ENCODE data around the gene RIN2.

Gene RIN2

DNA sequence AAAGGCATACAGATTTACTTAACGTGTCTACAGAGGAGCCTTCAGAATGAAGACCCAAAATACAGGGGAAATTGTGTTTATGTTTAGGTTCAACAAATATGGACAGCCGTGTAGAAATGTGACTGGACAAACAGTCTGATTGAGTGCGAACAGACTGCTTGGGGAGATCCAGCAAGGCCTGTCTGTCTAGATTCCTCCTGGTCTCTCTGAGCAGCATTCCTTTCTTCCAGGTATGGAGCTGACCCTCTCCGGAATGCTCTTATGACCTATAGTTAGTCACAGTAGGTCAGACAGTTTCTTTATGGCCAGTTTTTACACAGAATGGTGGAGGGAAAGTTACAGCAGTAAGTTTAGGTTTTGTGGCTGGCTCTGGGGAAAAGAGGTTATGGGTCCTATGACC, 9.0 kb downstream of the RIN2 start:
- DNase-seq = no peak

DNA sequence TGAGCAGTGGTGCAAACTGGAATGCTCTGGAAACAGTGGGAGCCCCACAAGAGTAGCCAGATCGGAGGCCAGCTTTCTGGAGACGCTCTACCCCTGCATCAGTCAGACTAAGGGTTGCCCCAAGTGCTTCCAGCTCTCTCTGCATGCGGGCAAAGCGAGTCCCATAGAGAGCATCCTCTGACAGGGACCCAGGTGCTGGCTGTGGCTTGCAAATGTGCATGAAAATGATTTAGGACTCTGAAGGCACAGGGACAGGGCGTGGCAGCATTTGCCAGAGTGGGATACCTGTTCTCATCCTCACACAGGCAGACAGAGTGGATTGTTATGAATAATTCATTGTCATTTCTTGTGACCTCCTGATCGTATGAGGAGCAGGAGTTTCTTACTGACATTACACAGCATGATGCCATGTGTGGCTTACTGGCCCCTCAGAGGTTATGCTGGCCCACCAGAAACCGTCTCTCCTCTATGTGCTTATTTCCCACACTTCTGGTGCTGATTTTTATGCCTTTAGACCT, 10.3 kb downstream of the RIN2 start:
- no peak for DNase-seq

DNA sequence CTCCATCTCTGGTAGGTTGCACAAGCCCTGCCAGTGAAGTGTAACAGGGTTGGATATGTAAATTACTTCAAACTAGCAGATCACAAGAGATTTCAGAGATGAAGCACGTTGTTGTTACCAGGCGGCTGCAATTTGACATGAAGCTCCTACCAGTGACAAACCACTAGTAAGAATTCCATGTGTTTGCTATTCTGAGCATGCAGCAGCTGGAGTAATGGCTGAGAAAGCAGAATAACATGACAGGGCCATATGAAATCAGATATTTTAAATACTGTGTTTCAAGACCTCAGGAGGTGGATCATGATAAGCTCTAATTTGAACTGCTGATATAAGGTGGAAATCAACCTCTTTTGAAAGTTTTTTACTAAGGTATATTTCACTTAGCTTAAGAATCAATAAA, 11.4 kb downstream of the RIN2 start:
- no peak for DNase-seq

DNA sequence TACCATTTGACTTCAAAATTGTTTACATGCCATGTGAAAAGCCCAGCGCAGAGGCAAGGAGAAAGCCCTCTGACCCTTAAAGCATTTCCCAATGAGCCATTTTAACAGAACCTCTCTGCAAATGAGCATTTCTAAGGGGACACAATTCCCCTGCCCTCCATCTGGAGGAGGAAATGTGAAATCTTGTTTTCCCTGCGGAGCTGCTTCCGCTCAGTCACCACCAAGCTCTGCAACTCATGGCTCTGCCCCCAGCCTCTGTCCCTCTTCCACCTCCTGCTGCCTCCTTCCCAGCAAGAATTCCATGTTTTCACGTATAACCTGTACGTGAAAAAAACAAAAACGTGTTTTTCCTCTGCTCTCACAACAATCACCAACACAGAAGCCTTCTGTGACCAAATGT, 12.3 kb downstream of the RIN2 start:
- no peak for DNase-seq

DNA sequence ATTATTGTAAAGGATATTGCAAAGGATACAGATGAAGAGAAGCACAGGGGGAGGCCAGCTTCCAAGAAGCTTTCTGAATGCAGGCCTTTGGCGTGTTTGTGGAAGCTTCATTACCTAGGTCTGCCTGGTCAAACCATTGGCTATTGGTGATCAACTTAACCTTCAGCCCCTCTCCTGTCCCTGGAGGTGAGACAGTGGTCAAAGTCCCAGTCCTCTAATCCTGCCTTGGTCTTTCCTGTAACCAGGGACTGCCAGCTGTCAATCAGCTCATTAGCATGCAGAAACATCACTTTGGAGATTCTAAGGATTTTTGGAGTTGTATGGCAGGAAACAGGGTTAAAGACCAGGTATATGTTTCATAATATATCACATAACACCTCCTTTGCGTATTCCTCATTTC, 13.0 kb downstream of the RIN2 start:
- no peak for DNase-seq

DNA sequence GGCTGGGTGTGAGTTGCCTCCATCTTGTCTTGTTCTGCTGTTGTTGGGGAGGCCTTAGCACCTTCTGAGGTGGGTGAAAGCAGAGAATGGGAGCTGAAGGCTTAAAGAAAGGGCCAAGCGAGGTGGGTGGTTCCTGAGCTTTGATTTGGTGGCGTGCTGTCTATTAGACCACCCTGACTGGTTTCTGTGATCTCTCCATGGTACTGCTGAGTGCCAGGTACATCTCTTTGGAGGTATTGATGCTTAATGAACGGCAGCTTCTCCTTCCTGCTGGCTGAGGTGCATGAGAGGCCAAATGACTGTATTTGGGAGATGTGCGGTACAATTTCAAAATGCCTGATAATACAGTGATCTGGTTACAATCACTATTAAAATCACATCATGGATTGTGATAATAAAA, 15.4 kb downstream of the RIN2 start:
- DNase-seq = no peak

DNA sequence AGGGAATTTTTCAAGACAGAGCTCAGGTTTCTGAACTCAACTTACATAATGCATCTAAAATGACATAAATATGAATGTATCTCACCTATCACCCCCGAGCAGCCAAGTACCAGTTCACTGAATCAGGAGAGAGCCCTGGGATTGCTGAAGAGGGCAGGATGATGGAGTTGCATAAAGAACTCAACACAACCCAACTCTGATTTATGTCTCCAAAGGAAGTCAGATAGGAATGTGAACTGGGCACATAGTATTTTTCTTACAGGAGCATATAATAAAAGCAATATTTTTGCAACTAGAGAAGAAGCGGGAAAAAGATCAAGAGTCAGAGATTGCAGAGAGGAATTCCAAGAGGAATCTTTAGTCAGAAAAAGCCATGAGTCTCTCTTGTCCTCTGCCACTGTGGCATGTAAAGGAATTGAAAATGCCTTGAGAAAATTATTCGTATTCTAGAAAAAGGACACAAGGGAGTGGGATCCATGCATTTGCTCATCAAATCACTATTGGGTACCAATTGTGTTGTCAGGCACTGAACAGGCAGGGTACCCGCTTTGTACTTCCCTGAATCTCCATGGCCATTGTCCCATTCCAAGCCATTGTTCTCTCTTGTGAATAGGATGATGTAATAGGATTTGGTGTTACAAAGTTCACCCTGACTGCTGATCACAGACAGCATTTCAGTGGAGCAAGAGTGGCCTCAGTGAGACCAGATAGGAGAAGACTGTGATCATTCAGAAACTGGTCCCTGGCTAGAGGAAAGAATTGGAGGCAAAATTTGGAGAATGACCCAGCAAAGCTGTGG, 16.3 kb downstream of the RIN2 start:
- DNase-seq = no peak

DNA sequence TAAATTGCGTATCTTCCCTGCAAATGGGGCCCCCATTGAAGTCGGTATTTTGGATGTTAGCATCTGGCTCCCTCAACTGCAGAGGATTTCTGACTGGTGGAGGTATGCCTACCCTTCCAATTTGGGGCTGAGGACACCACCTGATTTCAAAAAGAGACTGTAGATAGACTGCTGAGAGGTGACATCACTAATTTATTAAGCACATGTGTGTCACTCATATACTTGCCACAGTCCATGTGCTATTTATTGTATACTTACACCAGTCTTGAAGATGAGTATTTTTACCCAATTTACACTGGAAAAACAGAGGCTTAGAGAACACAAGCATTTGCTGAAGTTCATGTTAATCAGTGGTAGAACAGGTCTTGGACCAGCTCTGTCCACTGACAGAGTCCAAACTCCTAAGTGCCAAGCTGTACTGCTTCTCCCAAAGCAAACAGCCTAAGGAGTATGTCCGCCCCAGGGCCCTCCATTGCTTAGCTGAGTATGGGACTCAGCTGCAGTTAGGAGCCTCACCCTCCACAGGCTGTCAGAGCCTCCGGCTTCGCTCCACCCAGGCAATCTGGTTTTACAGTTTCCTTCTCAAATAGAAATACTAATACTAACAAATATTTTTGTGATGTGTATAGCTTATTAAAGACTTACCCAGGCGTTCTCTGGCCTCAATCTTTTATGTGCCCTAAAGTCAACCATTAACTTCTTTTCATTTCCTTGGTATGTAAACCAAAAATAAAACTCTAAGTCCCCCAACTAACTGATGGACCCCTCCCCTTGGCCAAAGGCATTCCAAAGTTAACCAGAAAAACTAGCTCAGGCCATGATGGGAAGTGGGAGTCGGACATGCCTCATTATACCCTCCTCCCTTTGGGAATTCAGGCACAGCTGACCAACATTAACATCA, 17.5 kb downstream of the RIN2 start:
- DNase-seq = no peak

DNA sequence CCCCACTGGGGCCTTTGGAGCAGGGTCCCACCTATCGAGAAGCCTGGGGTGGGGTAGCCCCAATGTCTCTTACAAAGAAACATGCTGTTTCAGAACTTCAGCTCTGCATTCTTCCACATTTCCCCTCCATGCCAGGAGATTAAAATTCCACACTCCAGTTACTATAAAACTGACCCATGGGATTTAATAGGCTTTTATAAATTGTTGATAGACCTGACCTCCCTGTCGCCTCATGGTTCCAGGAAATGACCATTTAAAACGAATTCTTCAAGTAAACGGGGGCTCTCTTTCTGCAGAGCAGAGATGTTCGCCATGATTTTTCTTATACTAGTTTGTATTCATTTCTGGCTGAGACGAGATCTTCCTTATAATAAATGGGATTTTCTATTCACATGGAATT, 19.3 kb downstream of the RIN2 start:
- no peak for DNase-seq

DNA sequence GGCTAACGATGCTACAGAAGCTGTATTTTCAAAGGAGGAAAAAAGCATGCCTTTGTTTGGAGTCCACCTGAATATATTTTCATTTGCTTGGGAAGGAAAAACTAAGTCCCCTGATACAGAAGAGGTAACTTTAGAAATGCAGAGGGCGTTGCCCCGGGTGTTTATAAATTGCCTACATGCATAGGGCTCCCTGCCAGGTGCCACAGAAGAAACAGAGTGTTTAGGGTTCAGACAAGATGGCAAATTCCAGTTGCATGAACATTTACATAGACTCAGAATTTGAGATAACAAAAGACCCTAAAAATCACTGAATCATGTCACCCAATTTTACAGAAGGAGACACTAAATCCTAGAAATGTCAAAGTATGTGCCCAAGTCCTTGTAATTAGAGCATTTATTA, 19.9 kb downstream of the RIN2 start:
- DNase-seq = no peak

DNA sequence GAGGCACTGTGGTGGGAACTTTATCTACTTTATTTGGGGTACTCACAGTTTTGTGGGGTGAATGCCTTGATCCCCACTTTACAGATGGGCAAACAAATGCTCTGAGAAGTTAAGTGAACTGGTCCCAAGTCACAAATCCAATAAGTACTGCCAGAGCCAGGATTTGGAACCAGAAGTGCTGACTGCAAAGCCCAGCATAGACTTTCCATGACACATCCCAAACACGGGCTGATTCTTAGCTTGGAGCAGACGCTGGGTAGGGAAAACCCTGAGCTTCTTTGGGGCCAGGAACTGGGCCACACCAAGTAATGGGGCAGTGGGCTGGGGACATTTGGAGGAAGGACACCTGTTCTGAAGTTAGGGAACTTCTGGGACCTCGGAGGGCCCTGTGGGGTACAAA, 20.3 kb downstream of the RIN2 start:
- no peak for DNase-seq

DNA sequence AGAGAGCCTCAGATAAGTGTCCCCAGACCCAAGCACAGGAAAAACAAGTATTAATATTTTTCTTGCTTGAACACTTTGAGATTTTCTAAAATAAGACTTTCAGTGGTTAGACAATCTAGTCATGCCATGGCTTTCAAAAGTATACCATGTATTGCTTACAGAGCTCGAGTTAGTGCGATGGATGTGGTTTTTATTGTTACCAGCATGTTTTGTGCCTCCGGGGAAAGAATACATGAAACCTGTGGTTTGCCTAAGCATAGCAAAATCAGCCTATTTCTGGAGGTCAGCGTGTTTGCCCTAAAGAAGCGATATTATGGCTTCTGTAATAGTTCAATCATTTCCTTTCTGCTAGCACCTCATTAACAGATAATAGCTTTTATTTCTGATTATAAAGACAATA, 21.6 kb downstream of the RIN2 start:
- DNase-seq = no peak

DNA sequence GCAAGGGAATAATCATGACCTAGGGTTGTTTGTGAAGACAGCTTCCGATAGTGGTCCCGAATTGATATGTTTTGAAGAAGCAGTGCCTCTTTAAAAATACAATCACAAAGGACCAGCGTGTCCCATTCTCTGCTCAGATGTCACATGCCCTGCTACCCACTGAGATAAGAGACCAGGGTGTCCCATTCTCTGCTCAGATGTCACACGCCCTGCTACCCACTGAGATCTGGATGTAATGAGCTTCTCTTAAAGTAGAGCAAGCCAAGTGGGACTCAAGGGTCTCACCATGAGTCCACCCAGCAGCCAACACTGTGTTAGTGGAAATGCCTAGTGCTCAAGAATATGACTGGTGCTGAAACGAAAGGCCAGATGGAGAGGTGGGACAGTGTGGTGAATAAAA, 22.2 kb downstream of the RIN2 start:
- DNase-seq = no peak

DNA sequence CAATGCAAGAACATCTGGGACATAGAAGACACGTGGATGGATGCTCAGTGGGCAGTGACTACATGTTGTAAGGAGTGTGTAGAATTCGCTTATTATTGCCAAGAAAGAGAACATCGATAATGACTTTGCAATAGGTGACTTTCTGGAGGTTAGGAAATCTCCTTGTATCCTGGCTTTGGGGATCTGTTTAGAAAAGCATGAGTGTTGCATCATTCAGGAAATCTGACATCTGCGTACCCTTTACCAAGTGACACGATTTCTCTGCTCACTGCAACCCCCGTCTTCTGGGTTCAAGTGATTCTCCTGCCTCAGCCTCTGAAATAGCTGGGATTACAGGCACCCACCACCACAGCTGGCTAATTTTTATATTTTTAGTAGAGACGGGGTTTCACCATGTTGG, 23.2 kb downstream of the RIN2 start:
- DNase-seq = no peak

DNA sequence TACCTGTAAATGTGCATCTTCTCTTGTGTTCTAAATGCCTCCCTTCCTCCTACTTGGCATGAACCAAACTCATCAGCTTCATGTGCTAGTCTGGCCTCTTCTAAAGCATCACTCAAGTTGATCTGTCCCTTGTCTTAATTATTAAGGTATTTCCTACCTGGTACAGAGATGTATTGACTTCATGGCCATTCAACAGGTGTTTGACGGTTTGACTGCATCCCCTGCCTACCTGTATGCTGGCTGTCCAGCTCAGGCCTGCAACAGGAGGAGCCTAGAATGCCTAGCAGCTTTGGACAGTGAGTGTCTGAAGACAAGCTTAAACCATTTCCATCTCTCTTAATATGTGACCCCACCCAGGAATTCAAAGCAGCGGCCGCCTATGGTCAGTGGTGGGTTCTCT, 24.6 kb downstream of the RIN2 start:
- no peak for DNase-seq

DNA sequence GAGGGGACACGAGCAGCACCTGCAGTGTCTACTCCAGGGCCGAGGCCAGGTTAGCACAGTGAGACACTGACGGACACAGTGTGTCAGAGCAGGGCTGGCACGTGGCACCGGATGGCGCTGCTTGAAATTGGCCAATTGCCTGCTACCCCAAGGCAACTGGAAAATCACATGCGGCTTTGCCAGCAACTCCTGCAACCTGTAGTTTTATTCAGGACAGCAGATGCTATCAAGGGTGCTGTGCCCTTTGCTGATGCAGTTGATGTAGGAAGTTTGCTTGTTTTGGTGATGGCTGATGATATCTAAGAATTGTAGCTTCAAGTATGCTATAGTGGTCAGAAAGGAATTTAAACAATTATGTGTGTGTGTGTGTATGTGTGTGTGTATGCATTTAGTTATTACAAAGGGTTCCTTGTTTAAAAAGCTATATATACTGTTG, 25.9 kb downstream of the RIN2 start:
- DNase-seq = peak in 1 of 2 experiments; percentile 52

DNA sequence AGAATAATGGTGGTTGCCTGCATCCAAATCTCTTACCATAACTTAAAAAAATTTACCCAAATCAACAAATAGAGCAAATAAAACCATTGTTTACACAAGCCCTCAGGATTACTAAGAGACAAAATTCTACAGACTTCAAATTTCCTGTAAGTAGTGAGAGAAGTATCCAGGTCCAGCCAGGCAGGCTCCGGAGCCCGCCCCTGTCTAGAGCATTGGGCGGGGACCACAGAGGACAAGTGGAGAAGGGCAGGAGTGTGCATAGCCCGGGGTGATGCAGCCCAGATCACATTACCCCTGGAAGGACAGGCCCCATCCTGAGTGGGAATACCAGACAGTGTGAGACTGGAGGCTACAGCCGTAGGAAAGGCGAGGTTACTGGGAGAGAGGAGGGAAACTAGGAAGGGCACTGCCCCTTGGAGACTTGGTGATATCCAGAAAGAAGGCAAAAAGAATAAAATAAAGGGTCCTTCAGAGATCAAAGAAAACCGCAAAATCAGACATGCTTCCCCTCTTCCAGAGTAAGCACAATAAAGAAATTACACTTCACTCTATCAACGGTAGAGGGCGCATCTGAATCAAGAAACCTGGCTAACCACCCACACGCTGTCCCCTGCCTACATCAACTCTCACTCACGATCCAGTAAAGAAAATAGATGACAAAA, 26.6 kb downstream of the RIN2 start:
- peak; percentile 57 to 91 for DNase-seq

DNA sequence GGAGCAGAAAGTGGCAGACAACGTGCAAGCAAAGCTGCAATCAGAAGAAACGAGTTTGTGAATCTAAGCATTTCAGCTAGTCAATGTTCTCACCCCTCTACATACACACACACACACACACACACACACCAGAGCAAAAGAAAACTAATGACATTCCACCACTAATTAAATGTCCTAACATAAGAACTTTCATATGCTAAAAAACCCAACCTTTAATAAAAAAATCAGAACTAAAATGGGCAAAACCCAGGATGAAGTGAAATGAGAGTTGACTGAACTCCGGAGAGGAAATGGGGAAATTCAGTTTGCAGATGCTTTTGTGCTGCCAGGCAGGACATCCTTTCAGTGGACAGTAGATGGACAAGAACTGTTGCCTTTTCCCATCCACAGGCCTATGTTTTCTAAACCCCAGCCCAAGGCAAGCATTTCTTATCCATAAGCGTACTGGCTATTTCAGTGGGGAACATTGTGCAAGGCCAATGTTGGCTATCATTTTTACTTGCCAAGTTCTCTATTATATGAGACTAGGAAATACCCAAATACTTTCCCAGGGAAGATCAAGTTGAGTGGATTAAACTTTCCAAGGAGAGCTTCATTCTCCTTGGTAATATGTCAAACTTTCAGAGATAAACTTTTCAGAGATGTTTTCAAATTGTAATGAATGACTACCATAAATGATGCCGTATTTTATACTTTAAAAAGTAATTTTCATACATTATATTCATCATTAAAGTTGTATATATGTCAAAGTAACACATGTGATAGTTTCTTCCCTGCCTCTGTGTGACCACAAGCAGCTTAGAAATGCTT, 27.3 kb downstream of the RIN2 start:
- DNase-seq = peak in 1 of 2 experiments; percentile 57

DNA sequence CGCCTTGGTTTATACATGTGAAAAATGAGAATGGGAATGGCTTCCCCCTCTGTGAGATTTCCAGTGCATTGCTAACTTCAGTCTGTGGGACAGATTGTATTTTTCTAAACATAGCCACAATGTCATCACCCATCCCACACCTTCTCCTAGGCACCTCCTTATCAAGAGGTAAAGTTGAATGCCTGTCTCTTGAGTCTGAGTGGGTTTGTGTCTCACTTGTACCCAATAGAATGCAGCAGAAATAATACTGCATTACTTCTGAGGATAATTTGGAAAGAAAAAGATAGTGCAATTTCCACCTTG, 27.9 kb downstream of the RIN2 start:
- no peak for DNase-seq

DNA sequence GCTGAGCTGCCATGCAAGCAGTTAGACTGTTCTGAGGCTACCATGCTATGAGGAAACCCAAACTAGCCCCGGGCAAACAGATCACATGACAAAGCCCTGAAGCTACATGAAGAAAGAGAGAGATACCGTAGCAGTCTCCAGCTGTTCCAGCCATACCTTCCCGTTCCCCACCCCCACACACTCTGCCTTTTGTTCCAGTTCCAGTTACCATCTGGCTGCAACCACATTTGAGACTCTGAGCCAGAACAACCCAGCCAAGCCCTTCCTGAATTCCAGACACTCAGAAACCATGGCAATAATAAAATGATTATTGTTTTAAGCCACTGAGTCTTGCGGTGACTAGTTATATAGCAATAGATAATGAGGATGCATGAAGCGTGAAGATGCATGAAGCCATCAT, 28.3 kb downstream of the RIN2 start:
- no peak for DNase-seq

DNA sequence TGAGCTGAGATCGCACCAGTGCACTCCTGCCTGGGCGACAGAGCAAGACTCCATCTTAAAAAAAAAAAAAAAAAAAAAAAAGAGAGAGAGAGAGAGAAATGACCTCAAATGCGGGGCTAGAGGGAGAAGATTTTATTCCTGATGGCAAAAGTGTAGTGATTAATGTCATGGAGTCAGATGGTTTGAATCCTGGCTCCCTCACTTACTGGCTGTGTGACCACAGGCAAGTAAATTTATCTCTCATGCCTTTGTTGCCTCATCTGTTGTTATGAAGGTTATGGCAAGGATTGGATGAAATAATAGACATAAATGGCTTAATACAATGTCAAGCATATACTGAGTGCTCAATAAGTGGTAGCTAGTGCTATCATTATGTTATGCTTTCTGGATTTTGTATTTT, 29.3 kb downstream of the RIN2 start:
- no peak for DNase-seq

DNA sequence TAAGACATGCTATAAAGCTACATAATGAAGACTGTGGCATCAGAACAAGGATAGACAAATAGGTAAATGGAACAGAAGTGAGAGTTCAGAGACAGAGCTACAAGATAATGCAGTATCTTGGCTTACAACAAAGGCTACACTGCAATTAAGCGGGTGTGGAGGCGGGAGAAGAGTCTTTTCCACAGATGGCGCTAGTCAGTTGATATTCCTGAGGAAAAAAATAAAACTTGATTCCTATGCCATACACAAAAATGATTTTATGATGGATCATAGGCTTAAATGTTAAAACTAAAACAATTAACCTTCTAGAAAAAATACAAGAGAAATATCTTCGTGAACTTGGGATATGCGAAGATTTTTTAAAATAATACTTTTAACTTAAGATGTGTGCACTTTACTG, 31.0 kb downstream of the RIN2 start:
- DNase-seq = peak in 1 of 2 experiments; percentile 38

DNA sequence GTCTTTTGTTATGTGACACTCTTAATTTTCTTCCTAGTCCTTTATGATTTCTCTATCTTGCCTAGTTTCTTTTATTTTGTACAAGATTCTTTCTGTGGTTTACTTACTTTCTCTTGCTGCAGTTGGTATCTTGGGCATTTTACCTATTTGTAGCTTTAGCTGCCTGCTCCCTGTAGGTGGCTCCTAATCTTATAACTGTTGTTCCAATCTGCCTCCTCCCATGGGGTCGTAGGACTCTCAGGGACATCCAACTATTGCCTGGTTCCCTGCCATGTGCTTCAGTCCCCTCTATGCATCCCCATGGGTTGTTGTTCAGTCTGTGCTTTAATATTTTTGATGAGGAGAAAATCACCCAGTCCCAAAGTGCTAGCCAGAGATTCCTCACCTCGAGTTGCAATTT, 31.4 kb downstream of the RIN2 start:
- DNase-seq = peak in 1 of 2 experiments; percentile 42

All from SW 1271 (cell line).